HCT116 (cell line): ENCODE measurements around the gene TLL2.

Source experiments
- ATF3 ChIP-seq: IDR thresholded peaks from 2 replicates; pipeline ENCODE4 v1.6.1; 2012
- CTCF ChIP-seq, 3 experiments: fragments of 200-600 bp in 1 of 3; sonication (generic) in 1 of 3; IDR thresholded peaks in 2 of 3; conservative IDR thresholded peaks in 1 of 3; 2 replicates each; pipeline ENCODE4 v1.5.1; 2012 to 2017; ENCODE audit warnings: low read depth in 2 of 3, low read length in 2 of 3, antibody characterized with exemption in 1 of 3, borderline replicate concordance in 1 of 3, control low read depth in 1 of 3, mild to moderate bottlenecking in 1 of 3, mixed read lengths in 1 of 3, mixed run types in 1 of 3, moderate library complexity in 1 of 3; ENCODE audit not compliant: insufficient read depth in 1 of 3
- EZH2 ChIP-seq: fragments of 200-600 bp; sonication (generic); IDR thresholded peaks from 2 replicates; pipeline ENCODE4 v1.6.1; 2017; ENCODE audit warnings: antibody characterized with exemption, mixed run types
- POLR2A ChIP-seq: IDR thresholded peaks from 2 replicates; pipeline ENCODE4 v1.7.0; 2011; ENCODE audit warnings: borderline replicate concordance; ENCODE audit not compliant: insufficient read depth, insufficient read length; ENCODE audit errors: extremely low read depth
- SP1 ChIP-seq: IDR thresholded peaks from 2 replicates; pipeline ENCODE4 v1.6.1; 2012; ENCODE audit warnings: low read depth
- SRF ChIP-seq: IDR thresholded peaks from 2 replicates; pipeline ENCODE4 v1.6.1; 2012; ENCODE audit warnings: low read depth
- YY1 ChIP-seq: IDR thresholded peaks from 2 replicates; pipeline ENCODE4 v1.6.1; 2011; ENCODE audit warnings: low read length, low read depth, moderate library complexity, mild to moderate bottlenecking; ENCODE audit not compliant: insufficient replicate concordance; ENCODE audit errors: extremely low read depth

GRCh38 chr10:96500519-96500918, 13.2 kb downstream of the TLL2 start:
- TF ChIP-seq POLR2A (no peak), EZH2 (no peak), CTCF (IDR thresholded peaks at IDR 0.05 in 2 of 3, conservative IDR thresholded peaks at IDR 0.05 in 1 of 3; ENCODE audit: borderline replicate concordance in 1 of 3, insufficient read depth in 1 of 3, low read depth in 2 of 3, low read length in 2 of 3) (no peak), YY1 (no peak), SP1 (no peak), ATF3 (no peak), SRF (no peak)
